Cardiac muscle cell (in vitro differentiated cells and primary cell): ENCODE data around the gene TXNRD2. TPM values are rescaled to one million over a fixed set of nuclear protein-coding genes. Genes with fewer than 3 reads are reported as not detected.

Experiments
- DNase-seq, 2 donors: peaks; one replicate each; pipeline versions ENCODE4 v3.0.0 to v3.0.0-alpha.2; 2010 to 2017; ENCODE audit warnings: low read depth in 1 of 2, low spot score in 1 of 2
- H3K27ac ChIP-seq: fragments of 200-600 bp; sonication (generic); 2 replicates; pipeline ENCODE4 v1.5.1; 2016
- H3K27me3 ChIP-seq: fragments of 200-600 bp; sonication (generic); 2 replicates; pipeline ENCODE4 v1.6.0; 2016; ENCODE audit warnings: control low read depth
- H3K36me3 ChIP-seq: fragments of 200-600 bp; sonication (generic); 2 replicates; pipeline ENCODE4 v1.5.1; 2016; ENCODE audit warnings: control low read depth
- H3K4me1 ChIP-seq: fragments of 200-600 bp; sonication (generic); 2 replicates; pipeline ENCODE4 v1.8.1; 2017; ENCODE audit warnings: low read depth, mild to moderate bottlenecking, mixed run types
- H3K4me3 ChIP-seq: fragments of 200-600 bp; sonication (generic); 2 replicates; pipeline ENCODE4 v1.5.1; 2016; ENCODE audit warnings: mild to moderate bottlenecking
- H3K9me3 ChIP-seq: fragments of 200-600 bp; sonication (generic); 2 replicates; pipeline ENCODE4 v1.5.1; 2017; ENCODE audit warnings: low read depth, mild to moderate bottlenecking, control low read depth
- CTCF ChIP-seq: IDR thresholded peaks from 2 replicates; pipeline ENCODE4 v1.5.1; 2012; ENCODE audit warnings: low read depth, mild to moderate bottlenecking, low read length
- polyA plus RNA-seq: library from polyadenylated mRNA; unstranded; fragments of >200 nt; fragmentation: Nextera tagmentation; extraction: Ambion mirVana; gene quantifications from 2 replicates; pipeline ENCODE4 v1.2.1, GENCODE V29; 2016
- total RNA-seq: library from RNA; depleted of rRNA; stranded (reverse); fragments of >200 nt; gene quantifications from 2 replicates; pipeline ENCODE4 v1.2.3, GENCODE V29; 2016

Gene TXNRD2
- total and polyA plus RNA-seq, 2 experiments from 2014 or later = 15.6 to 21.2 TPM

DNA sequence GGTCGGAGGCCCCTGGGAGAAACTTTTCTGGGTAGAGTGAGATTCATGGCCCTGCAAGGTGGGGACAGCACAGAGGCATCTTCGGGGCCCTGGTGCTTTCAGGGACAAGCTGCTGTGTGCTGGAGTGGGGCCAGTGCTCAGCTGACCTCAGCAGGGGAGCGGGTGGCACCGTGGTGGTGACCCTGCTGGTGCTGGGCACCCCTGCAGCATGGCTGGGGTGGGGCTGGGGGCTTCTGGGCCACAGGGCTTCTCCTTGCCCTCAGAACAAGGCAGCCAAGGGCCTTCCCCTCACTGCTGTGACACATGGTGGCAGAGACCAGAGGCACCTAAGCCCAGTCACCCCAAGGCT is 62.0 kb downstream of the TXNRD2 start:
- no peak for DNase-seq
- H3K27me3 ChIP-seq = no peaks in the 10 kb centered on the region
- H3K4me1 ChIP-seq = peaks cover 8% of the 10 kb centered on the region
- H3K27ac ChIP-seq = no peak overlapping the region
- H3K36me3 ChIP-seq = no peaks in the 10 kb centered on the region
- TF ChIP-seq CTCF = no peak
- no peak overlapping the region for H3K4me3 ChIP-seq
- no peaks in the 10 kb centered on the region for H3K9me3 ChIP-seq

DNA sequence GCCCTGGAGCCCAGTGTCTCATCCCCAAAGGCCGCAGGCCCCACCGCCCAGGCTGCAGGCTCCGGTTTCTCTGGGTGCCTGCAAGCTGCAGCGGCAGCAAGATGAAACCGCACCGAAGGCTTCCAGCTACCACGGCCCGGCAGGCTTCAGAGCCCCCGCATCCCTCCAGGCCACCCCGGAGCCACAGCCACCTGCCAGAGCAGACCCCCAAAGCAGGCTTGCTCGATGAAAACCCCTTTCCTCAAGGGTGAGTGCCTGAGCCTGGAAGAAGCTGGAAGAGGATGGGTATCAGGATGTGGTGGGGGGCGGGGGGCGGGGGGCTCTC is 62.4 kb downstream of the TXNRD2 start:
- H3K9me3 ChIP-seq = no peaks in the 10 kb centered on the region
- no peak for DNase-seq
- H3K27me3 ChIP-seq = no peaks in the 10 kb centered on the region
- peaks cover 12% of the 10 kb centered on the region for H3K4me1 ChIP-seq
- H3K27ac ChIP-seq = no peak overlapping the region
- no peak overlapping the region for H3K4me3 ChIP-seq
- no peak for TF ChIP-seq CTCF
- H3K36me3 ChIP-seq = no peaks in the 10 kb centered on the region

DNA sequence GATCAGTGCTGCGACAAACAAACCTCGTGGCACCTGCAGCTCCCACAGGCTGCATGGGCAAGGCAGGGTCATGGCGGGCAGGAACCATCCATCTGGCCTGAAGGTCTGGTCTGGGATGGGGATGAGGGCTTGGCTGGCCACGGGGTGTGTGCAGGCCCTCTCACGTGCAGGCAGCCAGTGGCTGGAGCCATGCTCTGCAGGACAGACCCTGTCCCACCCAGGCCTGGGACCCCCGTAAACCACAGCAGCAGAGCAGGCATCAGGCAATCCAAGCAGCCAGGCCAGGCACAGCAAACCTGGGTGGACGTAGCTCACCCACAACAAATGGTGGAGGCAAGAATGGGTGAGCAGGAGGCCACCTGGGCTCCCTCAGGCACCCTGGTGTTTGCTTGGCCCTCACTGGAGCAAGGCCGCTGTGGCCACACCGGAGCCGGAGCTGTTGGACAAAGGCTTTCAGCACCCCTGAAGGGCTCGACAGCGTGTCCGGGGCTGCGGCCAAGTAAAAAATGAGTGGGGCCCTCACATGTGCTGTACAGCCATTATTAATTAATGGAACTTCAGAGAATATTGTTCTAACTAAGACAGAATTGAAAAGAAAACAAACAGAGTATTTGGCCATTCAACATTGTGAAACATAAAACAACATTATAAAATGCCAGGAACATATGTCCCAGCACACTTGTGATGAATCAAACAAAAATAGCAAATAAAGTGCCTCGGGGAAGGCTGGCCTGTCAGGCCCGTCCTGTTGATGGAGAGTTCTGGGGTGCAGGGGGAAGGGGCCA is 63.0 kb downstream of the TXNRD2 start:
- Histone ChIP-seq H3K9me3 (no peaks in the 10 kb centered on the region), H3K27ac (no peak overlapping the region), H3K36me3 (no peaks in the 10 kb centered on the region), H3K4me1 (peaks cover 15% of the 10 kb centered on the region), H3K4me3 (no peak overlapping the region), H3K27me3 (no peaks in the 10 kb centered on the region)
- TF ChIP-seq CTCF = no peak
- DNase-seq = no peak

- no peaks in the 10 kb centered on the region for H3K36me3 ChIP-seq
- TF ChIP-seq CTCF = no peak
- peak in 1 of 2 donors; percentile 23 for DNase-seq
- H3K4me3 ChIP-seq = no peak overlapping the region
- peaks cover 15% of the 10 kb centered on the region for H3K4me1 ChIP-seq
- no peaks in the 10 kb centered on the region for H3K9me3 ChIP-seq
- no peak overlapping the region for H3K27ac ChIP-seq
- H3K27me3 ChIP-seq = no peaks in the 10 kb centered on the region
Observed at GRCh38 chr22:19877626-19878339, 63.8 kb downstream of the TXNRD2 start.

DNA sequence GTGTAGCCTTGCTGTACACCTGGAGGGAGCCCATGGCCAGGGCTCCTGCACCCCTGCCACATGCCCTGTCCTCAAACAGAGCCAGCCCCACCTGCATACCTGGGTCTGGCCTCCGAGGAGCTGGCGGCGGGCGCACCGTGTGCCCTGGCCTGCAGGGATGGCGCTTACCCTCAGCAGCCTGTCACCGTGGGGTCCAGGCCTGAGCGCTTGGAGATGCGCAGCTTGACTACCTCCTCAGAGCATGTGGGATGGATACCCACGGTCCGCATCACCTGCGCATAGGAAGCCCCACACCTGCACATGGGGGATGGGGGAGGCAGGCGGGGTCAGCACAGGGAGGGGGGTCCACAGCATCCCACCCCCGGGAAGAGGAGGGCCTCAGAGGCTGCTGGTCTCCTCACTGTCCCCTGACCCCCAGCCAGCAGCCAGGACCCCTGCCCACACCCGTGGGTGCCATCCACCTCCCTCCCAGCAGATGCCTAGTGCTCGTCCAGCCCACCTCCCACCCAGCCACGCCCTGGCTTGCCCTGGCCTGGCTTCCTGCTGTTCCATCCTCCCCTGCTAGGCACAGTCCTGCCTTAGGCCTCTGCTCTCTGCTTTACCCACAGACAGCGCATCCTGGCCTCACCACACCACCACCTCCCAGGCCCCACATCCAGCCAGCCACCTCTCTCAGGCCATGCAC is 64.5 kb downstream of the TXNRD2 start:
- no peaks in the 10 kb centered on the region for H3K27me3 ChIP-seq
- TF ChIP-seq CTCF = no peak
- H3K4me3 ChIP-seq = no peak overlapping the region
- H3K36me3 ChIP-seq = no peaks in the 10 kb centered on the region
- no peak overlapping the region for H3K27ac ChIP-seq
- H3K4me1 ChIP-seq = peaks cover 15% of the 10 kb centered on the region
- no peaks in the 10 kb centered on the region for H3K9me3 ChIP-seq
- DNase-seq = no peak
